GM15510 (cell line): ENCODE data around the gene ASIC2.

Source experiments
- POLR2A ChIP-seq: IDR thresholded peaks from 3 replicates; pipeline ENCODE4 v1.6.1; 2011; ENCODE audit warnings: borderline replicate concordance; ENCODE audit not compliant: insufficient read length; ENCODE audit errors: extremely low read depth

Gene ASIC2

GRCh38 chr17:33183487-33184026 lies 109.5 kb downstream of the ASIC2 start:
- no peak for TF ChIP-seq POLR2A

- no peak for TF ChIP-seq POLR2A
Observed at GRCh38 chr17:33179151-33179550, 113.9 kb downstream of the ASIC2 start.

GRCh38 chr17:33178681-33179080 lies 114.4 kb downstream of the ASIC2 start:
- no peak for TF ChIP-seq POLR2A

GRCh38 chr17:33175562-33175961 lies 117.5 kb downstream of the ASIC2 start:
- TF ChIP-seq POLR2A: no peak

GRCh38 chr17:33171931-33172330 lies 121.2 kb downstream of the ASIC2 start:
- no peak for TF ChIP-seq POLR2A

GRCh38 chr17:33169580-33170285 lies 123.4 kb downstream of the ASIC2 start:
- TF ChIP-seq POLR2A: no peak

GRCh38 chr17:33167736-33168135 lies 125.4 kb downstream of the ASIC2 start:
- TF ChIP-seq POLR2A: no peak

GRCh38 chr17:33166472-33166871 lies 126.6 kb downstream of the ASIC2 start:
- no peak for TF ChIP-seq POLR2A

GRCh38 chr17:33164169-33164881 lies 128.8 kb downstream of the ASIC2 start:
- TF ChIP-seq POLR2A: no peak

GRCh38 chr17:33163533-33164168 lies 129.4 kb downstream of the ASIC2 start:
- TF ChIP-seq POLR2A: no peak

- no peak for TF ChIP-seq POLR2A
Observed at GRCh38 chr17:33154869-33155455, 138.1 kb downstream of the ASIC2 start.

- TF ChIP-seq POLR2A: no peak
Observed at GRCh38 chr17:33152783-33153182, 140.3 kb downstream of the ASIC2 start.

GRCh38 chr17:33151565-33151964 lies 141.5 kb downstream of the ASIC2 start:
- TF ChIP-seq POLR2A: no peak

GRCh38 chr17:33145941-33146340 lies 147.2 kb downstream of the ASIC2 start:
- no peak for TF ChIP-seq POLR2A

- TF ChIP-seq POLR2A: no peak
Observed at GRCh38 chr17:33144837-33145236, 148.3 kb downstream of the ASIC2 start.

GRCh38 chr17:33142705-33143299 lies 150.3 kb downstream of the ASIC2 start:
- TF ChIP-seq POLR2A: no peak
